Subcutaneous adipose tissue (tissue), 4 donors: Measurements from ENCODE around the gene AKNA. TPM values are rescaled to one million over a fixed set of nuclear protein-coding genes. Genes with fewer than 3 reads are reported as not detected.

Experiments used
- CTCF ChIP-seq: fragments of 450-650 bp; IDR thresholded peaks from one replicate; pipeline ENCODE4 v1.5.1; 2016; ENCODE audit warnings: low read depth, mild to moderate bottlenecking, control low read depth, antibody characterized with exemption, moderate library complexity
- total RNA-seq, 4 donors: library from RNA; depleted of rRNA; stranded (reverse); fragments of >200 nt; gene quantifications; one replicate each; pipeline ENCODE4 v1.1.0, GENCODE V29; 2016

The AKNA gene
- total RNA-seq, 4 donors from 2014 or later: 25.3 to 63.9 (median 52.6) TPM

- TF ChIP-seq CTCF: no peak
These were observed 44.9 kb downstream of the AKNA start for GRCh38 chr9:114342755-114343440.

GRCh38 chr9:114341991-114342390, 45.8 kb downstream of the AKNA start:
- TF ChIP-seq CTCF: no peak

GRCh38 chr9:114341152-114341830, 46.5 kb downstream of the AKNA start:
- no peak for TF ChIP-seq CTCF

DNA sequence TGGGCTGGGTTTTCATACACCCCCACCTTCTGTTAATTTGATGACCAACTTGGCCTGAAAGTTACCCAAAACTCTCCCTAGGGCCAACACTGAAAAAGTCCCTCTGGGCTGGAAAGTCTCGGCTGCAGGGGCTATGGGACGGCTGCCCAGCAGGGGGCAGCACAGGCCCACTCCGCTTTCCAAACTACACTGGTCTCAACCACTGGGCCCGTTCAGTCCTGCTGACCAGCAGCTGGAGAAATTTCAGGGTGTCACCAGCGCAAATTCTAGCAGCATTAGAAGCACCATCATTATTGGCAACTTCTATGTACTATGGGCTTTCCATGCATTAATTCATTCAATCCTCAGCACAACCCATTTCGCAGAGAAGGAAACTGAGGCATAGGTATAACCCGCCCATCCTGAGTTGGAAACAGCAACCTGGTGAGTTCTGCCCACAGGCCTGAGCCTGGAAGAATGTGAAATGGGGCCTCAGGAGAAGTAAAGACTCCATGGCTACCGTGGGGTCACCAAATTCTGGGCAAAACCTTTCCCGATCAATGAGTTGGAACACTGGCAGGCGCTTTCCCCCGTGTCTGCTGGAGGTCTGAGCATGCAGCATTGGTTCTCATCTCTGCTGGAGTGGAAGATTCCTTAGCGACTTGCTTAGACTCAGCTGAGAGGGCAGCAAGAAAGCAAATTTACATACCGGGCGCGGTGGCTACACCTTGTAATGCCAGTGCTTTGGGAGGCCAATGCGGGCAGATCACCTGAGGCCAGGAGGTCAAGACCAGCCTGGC, 48.5 kb downstream of the AKNA start:
- TF ChIP-seq CTCF: no peak

DNA sequence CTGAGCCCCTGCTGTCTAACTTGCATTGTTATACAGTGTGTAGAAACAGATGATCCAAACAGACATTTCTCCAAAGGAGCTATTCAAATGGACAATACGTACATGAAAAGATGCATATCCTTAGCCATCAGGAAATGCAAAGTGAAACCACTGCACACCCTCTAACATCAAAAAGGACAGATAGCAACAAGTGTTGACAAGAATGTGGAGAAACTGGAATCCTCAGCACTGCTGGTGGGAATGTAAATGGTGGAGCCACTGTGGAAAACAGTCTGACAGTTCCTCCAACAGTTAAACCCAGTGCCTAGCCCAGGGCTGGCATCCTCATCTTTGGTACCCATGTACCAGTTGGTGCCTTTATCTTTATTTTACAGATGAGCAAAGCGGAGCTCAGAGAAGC, 49.6 kb downstream of the AKNA start:
- no peak for TF ChIP-seq CTCF

- TF ChIP-seq CTCF: no peak
These were observed 50.9 kb downstream of the AKNA start for GRCh38 chr9:114336699-114337395.
